Fibroblast of lung (primary cell): ENCODE measurements around the gene ANKRD7.

Source experiments
- EZH2 ChIP-seq: IDR thresholded peaks from 2 replicates; pipeline ENCODE4 v1.5.1; 2012; ENCODE audit warnings: low read length, control low read depth, mild to moderate bottlenecking; ENCODE audit errors: missing control alignments
- TF ChIP-seq, protein P1 (sequence below), 2 donors: IDR thresholded peaks in 1 of 2; conservative IDR thresholded peaks in 1 of 2; 1 replicate in 1 of 2; 2 replicates in 1 of 2; pipeline ENCODE4 v1.5.1; 2011 to 2012; ENCODE audit warnings: low read length in 2 of 2, control low read depth in 1 of 2, inconsistent platforms in 1 of 2, low read depth in 1 of 2, mild to moderate bottlenecking in 1 of 2

DNA sequence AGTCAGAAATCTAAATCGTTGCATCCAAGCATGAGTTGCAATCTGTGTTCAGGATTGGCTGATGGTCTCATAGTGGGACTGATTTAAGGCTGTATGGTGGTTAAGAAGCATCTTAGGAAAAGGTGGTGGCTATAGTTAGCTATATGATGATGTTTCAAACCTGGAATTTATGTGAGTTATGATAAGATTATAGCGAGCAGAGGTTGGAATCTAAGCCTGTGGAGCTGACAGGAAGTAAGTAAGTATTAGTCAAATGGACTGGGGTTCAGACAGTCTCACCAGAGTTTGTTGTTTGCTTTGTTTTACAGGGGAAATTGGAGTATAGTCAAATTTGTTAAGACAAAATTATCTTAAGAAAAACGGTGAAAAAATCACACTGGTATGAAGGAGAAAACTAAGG is 56.7 kb downstream of the ANKRD7 start:
- TF ChIP-seq, protein P1, sequence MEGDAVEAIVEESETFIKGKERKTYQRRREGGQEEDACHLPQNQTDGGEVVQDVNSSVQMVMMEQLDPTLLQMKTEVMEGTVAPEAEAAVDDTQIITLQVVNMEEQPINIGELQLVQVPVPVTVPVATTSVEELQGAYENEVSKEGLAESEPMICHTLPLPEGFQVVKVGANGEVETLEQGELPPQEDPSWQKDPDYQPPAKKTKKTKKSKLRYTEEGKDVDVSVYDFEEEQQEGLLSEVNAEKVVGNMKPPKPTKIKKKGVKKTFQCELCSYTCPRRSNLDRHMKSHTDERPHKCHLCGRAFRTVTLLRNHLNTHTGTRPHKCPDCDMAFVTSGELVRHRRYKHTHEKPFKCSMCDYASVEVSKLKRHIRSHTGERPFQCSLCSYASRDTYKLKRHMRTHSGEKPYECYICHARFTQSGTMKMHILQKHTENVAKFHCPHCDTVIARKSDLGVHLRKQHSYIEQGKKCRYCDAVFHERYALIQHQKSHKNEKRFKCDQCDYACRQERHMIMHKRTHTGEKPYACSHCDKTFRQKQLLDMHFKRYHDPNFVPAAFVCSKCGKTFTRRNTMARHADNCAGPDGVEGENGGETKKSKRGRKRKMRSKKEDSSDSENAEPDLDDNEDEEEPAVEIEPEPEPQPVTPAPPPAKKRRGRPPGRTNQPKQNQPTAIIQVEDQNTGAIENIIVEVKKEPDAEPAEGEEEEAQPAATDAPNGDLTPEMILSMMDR (conservative IDR thresholded peaks at IDR 0.05 in 1 of 2, IDR thresholded peaks at IDR 0.05 in 1 of 2; ENCODE audit: low read depth in 1 of 2, low read length in 2 of 2): no peak
- TF ChIP-seq EZH2: no peak
